Heart right ventricle (tissue), 16 donors: ENCODE data around the gene NCL. TPM values are rescaled to one million over a fixed set of nuclear protein-coding genes. Genes with fewer than 3 reads are reported as not detected.

Source experiments
- ATAC-seq, 8 donors: fragments of 200-7000 bp; cut with Tn5 transposase; one replicate each; pipeline ENCODE4 v1.9.1; 2020; ENCODE audit warnings: mild to moderate bottlenecking in 8 of 8, moderate library complexity in 8 of 8, moderate number of reproducible peaks in 1 of 8
- DNase-seq, 2 donors: peaks; one replicate each; pipeline ENCODE4 v3.0.0-alpha.2; 2020
- H3K27ac ChIP-seq, 10 donors: fragments of 200-600 bp; sonication (generic) in 2 of 10; one replicate each; pipeline versions ENCODE4 v1.5.0 to v1.8.0; 2020 to 2022; ENCODE audit warnings: mild to moderate bottlenecking in 3 of 10
- H3K27me3 ChIP-seq, 7 donors: fragments of 200-600 bp; one replicate each; pipeline ENCODE4 v1.8.0; 2021 to 2022; ENCODE audit warnings: mild to moderate bottlenecking in 2 of 7
- H3K36me3 ChIP-seq, 9 donors: fragments of 200-600 bp; sonication (generic) in 1 of 9; one replicate each; pipeline versions ENCODE4 v1.5.0 to v1.8.0; 2020 to 2022; ENCODE audit warnings: mild to moderate bottlenecking in 2 of 9
- H3K4me1 ChIP-seq, 9 donors: fragments of 200-600 bp; sonication (generic) in 1 of 9; one replicate each; pipeline versions ENCODE4 v1.5.0 to v1.8.0; 2020 to 2022; ENCODE audit warnings: mild to moderate bottlenecking in 4 of 9
- H3K4me3 ChIP-seq, 10 donors: fragments of 200-600 bp; sonication (generic) in 2 of 10; one replicate each; pipeline versions ENCODE4 v1.5.0 to v1.8.0; 2020 to 2022; ENCODE audit warnings: mild to moderate bottlenecking in 7 of 10, moderate library complexity in 2 of 10
- H3K9me3 ChIP-seq, 11 donors: fragments of 200-600 bp in 10 of 11; sonication (generic) in 2 of 11; one replicate each; pipeline versions ENCODE4 v1.5.0 to v1.8.0; 2013 to 2022; ENCODE audit warnings: mild to moderate bottlenecking in 2 of 11, control low read depth in 1 of 11, moderate library complexity in 1 of 11
- WGBS, 2 donors: extraction: QIAGEN DNeasy Blood & Tissue Kit; methylation state at CpG; one replicate each; pipeline ENCODE4 v1.1.7; 2013; ENCODE audit warnings: inconsistent platforms in 1 of 2; 5-methylcytosine and 5-hydroxymethylcytosine counted together
- intact Hi-C, 10 donors: fragments of 100-400 bp; cut with DNase I; formaldehyde crosslinking; loops; one replicate each; pipeline versions ENCODE4 v1.11.1 to v1.14.2; 2022
- polyA plus RNA-seq, 2 donors: library from polyadenylated mRNA; stranded (reverse); fragments of 200-250 nt; gene quantifications; one replicate each; pipeline ENCODE4 v1.2.3, GENCODE V29; 2013
- total RNA-seq, 10 donors: library from RNA; stranded (reverse); fragmentation: NEBNext Ultra II Directional in 3 of 10; extraction: Animal tissue kit (Norgen Biotek cat#: 25700) in 3 of 10; gene quantifications; one replicate each; pipeline versions ENCODE4 v1.2.1 to v1.2.4, GENCODE V29; 2021 to 2023
- TF ChIP-seq, protein P1 (sequence below), 9 donors: fragments of 200-600 bp; sonication (generic) in 2 of 9; IDR thresholded peaks; one replicate each; pipeline versions ENCODE4 v1.5.0 to v1.8.0; 2021 to 2022; ENCODE audit warnings: antibody characterized with exemption in 9 of 9, mild to moderate bottlenecking in 5 of 9, moderate library complexity in 1 of 9
- donor health status: Arrhythmogenic right ventricular cardiomyopathy.
- donor health status: ischemic (EF 13 %, LVEDD 7.1; RV severe dilation, severe dysfunction).
- donor health status: healthy with polysubstance abuse.
- donor health status: DM: no; HTN: yes; CAD: no.
- donor health status: DM: no; HTN: no; CAD: no.
- donor health status: ischemic (EF 25% LVEDD 6.9; RV normal size, moderate dysfunction).
- donor health status: ischemic (EF 25% LVEDD 5.7; RV mildly dilated, moderate dysfunction).
- donor health status: healthy.
- donor health status: DM: yes; HTN: yes; CAD: no.
- donor health status: Ischemic cardiomyopathy.
- donor health status: ischemic (EF 35%, LVEDD 5.7; RV mildly dilated, moderate dysfunction).
- donor health status: nonischemic (EF 11% LVEDD 7.7; RV severe dilation, severe dysfunction).
- donor health status: DM: yes; HTN: yes; CAD: no.
- donor health status: PGD.
- donor health status: ischemic (EF 29% LVEDD 5.4; RV normal size, mild dysfunction).
- donor health status: nonischemic (EF 23%, LVEDD 6.1; RV moderate dilation, normal function).

Gene NCL
- total and polyA plus RNA-seq, 12 donors, result 127 to 363 (median 300) TPM

DNA sequence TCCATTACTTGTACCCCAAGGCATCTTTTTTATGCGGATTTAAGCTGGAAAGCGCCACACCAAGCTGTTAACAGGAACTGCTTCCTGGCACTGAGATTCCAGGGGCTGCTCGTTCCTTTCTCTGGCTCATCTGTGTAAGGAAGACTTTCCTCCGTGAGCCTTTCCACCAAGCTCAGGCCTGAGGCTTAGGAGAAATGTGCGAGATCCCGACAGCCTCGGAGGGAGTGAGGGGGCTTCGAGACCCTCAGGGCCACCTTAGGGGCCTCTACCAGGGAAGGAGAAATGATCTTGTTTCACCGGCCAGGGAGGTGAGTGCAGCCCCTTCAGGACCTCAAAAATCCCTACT, 51.7 kb downstream of the NCL start:
- 31 to 40% methylated on average over 9 of the region's 9 CpGs for WGBS, 2 donors
- Histone ChIP-seq H3K4me3 (peak overlapping the region in 9 of 10 donors; percentile 52 to 76 (median 61)), H3K9me3 (peaks cover 0 to 14% (median 4%) of the 10 kb centered on the region in 11 donors), H3K36me3 (no peaks in the 10 kb centered on the region), H3K27me3 (peaks cover 0 to 43% (median 21%) of the 10 kb centered on the region in 7 donors), H3K4me1 (peaks cover 0 to 14% (median 12%) of the 10 kb centered on the region in 9 donors), H3K27ac (no peak overlapping the region)
- DNase-seq (no peak), ATAC-seq (peak in 6 of 8 donors; percentile 6 to 28 (median 15))
- TF ChIP-seq, protein P1, sequence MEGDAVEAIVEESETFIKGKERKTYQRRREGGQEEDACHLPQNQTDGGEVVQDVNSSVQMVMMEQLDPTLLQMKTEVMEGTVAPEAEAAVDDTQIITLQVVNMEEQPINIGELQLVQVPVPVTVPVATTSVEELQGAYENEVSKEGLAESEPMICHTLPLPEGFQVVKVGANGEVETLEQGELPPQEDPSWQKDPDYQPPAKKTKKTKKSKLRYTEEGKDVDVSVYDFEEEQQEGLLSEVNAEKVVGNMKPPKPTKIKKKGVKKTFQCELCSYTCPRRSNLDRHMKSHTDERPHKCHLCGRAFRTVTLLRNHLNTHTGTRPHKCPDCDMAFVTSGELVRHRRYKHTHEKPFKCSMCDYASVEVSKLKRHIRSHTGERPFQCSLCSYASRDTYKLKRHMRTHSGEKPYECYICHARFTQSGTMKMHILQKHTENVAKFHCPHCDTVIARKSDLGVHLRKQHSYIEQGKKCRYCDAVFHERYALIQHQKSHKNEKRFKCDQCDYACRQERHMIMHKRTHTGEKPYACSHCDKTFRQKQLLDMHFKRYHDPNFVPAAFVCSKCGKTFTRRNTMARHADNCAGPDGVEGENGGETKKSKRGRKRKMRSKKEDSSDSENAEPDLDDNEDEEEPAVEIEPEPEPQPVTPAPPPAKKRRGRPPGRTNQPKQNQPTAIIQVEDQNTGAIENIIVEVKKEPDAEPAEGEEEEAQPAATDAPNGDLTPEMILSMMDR (IDR thresholded peaks at IDR 0.05), result peak in 1 of 9 donors; percentile 9
- intact Hi-C loops, result loop anchor here (1.0 to 10.0 kb wide), 9 partner anchors 115 to 310 kb away; no protein-coding TSS in a partner anchor

DNA sequence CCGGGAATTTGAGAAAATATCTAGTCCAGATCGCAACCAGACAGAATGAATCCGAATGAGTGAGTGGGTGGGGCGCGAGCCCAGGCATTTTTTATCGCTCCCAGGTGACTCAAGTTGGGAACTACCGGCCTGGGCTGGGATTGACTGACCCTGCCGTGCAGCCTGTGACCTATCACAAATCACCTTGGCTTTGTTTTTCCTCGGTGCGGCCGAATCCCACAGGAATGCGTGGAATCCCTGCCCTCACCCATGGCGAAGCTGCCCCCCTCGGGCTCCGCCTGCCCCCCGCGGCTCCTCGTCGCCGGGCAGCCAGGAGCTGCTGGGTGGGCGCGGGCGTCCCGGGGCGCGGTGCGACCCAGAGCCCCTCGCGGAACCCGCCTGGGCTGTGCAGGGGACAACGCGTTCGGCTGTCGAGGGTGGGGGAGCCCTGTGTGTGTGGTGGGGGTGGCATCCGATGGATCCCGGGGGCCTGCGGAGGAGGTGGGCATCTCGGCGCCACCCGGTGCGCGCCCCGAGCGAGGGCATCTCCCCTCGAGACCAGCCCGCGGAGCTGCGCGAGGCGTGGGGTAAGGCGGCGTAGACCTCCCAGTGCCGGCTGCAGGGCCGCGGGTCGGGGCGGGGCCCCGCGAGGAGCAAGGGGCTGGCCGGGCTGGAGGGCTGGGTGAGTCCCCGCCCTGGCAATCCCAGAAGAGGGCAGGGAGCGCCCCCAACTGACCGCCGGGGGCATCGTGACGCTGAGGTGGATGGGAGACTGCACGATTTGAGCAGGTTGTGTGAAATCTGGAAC, 52.3 kb downstream of the NCL start:
- intact Hi-C loops, result loop anchor here (1.0 to 10.0 kb wide), 9 partner anchors 115 to 310 kb away; no protein-coding TSS in a partner anchor
- TF ChIP-seq, protein P1 (IDR thresholded peaks at IDR 0.05), result peak; percentile 65 to 94 (median 90)
- 2% methylated on average over 66 of the region's 67 CpGs for WGBS, 2 donors
- Histone ChIP-seq H3K9me3 (peaks cover 0 to 14% (median 4%) of the 10 kb centered on the region in 11 donors), H3K4me1 (peaks cover 0 to 14% (median 12%) of the 10 kb centered on the region in 9 donors), H3K27me3 (peaks cover 0 to 43% (median 17%) of the 10 kb centered on the region in 7 donors), H3K36me3 (no peaks in the 10 kb centered on the region), H3K4me3 (peak overlapping the region; percentile 46 to 76 (median 61)), H3K27ac (peak overlapping the region in 3 of 10 donors; percentile 35 to 53 (median 40))
- peak; percentile 76 to 85 for DNase-seq
- ATAC-seq, result peak; percentile 96 to 100 (median 98)

DNA sequence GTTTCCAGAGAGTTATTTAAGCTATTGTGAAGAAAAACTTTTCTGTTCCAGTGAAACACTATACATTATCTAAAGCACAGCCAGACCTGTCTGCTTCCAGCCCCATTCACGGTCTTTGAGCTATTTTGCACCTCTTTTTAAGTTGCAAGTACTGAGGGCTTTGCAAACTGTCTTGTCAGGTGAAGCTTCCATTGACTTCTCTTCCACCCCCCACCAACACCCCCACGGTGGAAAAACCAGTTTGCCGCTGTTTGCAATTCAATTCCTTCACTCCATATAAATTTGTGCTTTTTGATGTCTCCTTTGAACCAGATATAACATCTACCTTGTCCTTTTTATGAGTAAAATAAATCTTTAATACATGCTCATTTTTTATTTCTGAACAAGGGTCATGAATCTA, 53.0 kb downstream of the NCL start:
- DNase-seq (no peak), ATAC-seq (no peak)
- H3K27ac ChIP-seq, result no peak overlapping the region
- TF ChIP-seq, protein P1 (IDR thresholded peaks at IDR 0.05), result no peak
- H3K4me1 ChIP-seq, result peaks cover 0 to 18% (median 12%) of the 10 kb centered on the region in 9 donors
- H3K9me3 ChIP-seq, result peaks cover 0 to 14% (median 4%) of the 10 kb centered on the region in 11 donors
- peaks cover 0 to 43% (median 17%) of the 10 kb centered on the region in 7 donors for H3K27me3 ChIP-seq
- intact Hi-C loops, result loop anchor here (2.0 to 10.0 kb wide), 7 partner anchors 114 to 309 kb away; no protein-coding TSS in a partner anchor
- 72 to 73% methylated on average over 3 of the region's 3 CpGs for WGBS, 2 donors
- peak overlapping the region in 1 of 10 donors; percentile 76 for H3K4me3 ChIP-seq
- no peaks in the 10 kb centered on the region for H3K36me3 ChIP-seq

DNA sequence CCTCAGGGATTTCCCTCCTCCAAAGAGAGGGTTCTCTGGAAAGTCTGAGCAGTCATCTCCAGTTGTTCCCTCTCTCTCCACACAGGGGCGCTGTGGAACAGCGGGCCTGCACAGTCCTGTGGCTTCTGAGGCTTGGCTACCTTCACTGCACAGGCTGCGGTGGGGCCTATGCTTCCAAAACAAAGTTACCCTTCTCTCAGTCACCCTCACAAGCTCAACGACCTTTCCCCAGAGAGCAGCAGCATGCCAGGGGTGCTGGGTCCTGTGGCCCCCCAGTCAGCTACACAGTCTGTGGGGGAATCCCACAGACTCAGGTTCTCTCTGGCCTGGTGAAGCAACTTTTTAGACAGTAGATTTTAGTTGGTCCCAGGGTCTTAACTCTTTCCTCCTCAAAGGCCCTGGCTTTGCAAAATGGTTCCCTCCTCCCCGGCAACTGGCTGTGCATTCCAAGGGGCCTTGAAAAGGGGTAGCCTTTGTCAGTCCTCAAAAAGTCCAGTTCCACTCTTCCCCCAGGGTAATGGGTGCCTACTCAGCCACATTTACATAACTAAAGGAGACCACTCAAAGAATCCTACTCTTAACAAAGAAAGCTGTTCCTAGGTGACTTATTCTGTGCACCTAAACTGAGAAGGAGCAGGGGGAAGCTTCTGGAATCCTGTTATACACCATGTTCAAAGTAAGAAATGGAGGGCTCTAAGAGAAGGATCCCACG, 53.8 kb downstream of the NCL start:
- DNase-seq, result no peak
- Histone ChIP-seq H3K27me3 (peaks cover 0 to 43% (median 14%) of the 10 kb centered on the region in 7 donors), H3K4me1 (peaks cover 0 to 26% (median 14%) of the 10 kb centered on the region in 9 donors), H3K9me3 (peaks cover 0 to 14% (median 4%) of the 10 kb centered on the region in 11 donors), H3K27ac (no peak overlapping the region), H3K4me3 (no peak overlapping the region), H3K36me3 (no peaks in the 10 kb centered on the region)
- intact Hi-C loops, result loop anchor here (2.0 to 10.0 kb wide), 7 partner anchors 113 to 308 kb away; no protein-coding TSS in a partner anchor
- no peak for ATAC-seq
- TF ChIP-seq, protein P1 (IDR thresholded peaks at IDR 0.05), result peak in 3 of 9 donors; percentile 12 to 25 (median 25)
- 77 to 79% methylated on average over 6 of the region's 6 CpGs for WGBS, 2 donors
